ENCODE results near the gene NOL4L.

DNA sequence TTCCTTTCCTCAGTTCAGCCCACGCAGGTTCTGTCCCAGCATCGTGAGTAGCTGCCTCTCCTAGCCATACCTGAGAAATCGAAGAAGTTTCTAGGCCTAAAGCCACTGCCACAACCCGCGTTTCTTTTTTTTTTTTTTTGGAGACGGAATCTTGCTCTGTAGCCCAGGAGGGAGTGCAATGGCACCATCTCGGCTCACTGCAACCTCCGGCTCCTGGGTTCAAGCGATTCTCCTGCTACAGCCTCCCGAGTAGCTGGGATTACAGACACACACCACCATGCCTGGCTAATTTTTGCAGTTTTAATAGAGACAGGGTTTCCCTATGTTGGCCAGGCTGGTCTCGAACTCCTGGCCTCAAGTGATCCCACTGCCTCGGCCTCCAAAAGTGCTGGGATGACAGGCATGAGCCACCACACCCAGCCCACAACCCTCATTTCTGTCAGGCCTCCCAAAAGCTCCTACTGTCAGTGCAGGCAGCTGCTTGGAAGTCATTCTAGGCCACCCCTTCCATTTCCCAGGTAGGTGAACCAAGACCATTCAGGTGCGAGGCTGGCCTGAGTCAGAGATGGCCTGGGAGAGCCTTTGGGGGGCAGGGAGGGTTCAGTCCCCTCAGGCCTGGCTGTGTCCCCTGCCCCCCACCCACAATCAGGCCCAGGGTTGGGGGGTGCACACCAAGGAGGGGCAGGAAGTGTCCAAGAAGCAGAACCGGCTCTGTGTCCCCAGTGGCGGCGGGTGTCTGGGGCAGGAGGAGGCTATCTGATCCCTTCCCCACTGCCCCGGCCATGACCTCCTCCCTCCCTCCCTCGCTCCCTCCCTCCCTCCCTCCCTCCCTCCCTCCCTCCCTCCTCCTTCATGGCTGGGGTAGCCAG, 47.2 kb downstream of the NOL4L start:
- TF ChIP-seq, protein P1, sequence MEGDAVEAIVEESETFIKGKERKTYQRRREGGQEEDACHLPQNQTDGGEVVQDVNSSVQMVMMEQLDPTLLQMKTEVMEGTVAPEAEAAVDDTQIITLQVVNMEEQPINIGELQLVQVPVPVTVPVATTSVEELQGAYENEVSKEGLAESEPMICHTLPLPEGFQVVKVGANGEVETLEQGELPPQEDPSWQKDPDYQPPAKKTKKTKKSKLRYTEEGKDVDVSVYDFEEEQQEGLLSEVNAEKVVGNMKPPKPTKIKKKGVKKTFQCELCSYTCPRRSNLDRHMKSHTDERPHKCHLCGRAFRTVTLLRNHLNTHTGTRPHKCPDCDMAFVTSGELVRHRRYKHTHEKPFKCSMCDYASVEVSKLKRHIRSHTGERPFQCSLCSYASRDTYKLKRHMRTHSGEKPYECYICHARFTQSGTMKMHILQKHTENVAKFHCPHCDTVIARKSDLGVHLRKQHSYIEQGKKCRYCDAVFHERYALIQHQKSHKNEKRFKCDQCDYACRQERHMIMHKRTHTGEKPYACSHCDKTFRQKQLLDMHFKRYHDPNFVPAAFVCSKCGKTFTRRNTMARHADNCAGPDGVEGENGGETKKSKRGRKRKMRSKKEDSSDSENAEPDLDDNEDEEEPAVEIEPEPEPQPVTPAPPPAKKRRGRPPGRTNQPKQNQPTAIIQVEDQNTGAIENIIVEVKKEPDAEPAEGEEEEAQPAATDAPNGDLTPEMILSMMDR (IDR thresholded peaks at IDR 0.05 in 8 of 11, conservative IDR thresholded peaks at IDR 0.05 in 3 of 11) = no peak
- TF ChIP-seq POLR2A (IDR thresholded peaks at IDR 0.05) = no peak
